GM20431 (cell line): ENCODE results near the gene ZNF280D.
"Not testable (repeated sequence)": the region's sequence is repeated elsewhere in the genome, so short reads cannot be mapped to it uniquely, and the experiment has no call there.

Experiments used
- in situ Hi-C: fragments of 300-500 bp; cut with MseI, MboI; formaldehyde crosslinking; loops from one replicate; pipeline ENCODE4 v1.15.0; 2020; ENCODE audit warnings: low sequenced_read_pairs; ENCODE audit not compliant: unreplicated experiment

Gene ZNF280D, protein sequence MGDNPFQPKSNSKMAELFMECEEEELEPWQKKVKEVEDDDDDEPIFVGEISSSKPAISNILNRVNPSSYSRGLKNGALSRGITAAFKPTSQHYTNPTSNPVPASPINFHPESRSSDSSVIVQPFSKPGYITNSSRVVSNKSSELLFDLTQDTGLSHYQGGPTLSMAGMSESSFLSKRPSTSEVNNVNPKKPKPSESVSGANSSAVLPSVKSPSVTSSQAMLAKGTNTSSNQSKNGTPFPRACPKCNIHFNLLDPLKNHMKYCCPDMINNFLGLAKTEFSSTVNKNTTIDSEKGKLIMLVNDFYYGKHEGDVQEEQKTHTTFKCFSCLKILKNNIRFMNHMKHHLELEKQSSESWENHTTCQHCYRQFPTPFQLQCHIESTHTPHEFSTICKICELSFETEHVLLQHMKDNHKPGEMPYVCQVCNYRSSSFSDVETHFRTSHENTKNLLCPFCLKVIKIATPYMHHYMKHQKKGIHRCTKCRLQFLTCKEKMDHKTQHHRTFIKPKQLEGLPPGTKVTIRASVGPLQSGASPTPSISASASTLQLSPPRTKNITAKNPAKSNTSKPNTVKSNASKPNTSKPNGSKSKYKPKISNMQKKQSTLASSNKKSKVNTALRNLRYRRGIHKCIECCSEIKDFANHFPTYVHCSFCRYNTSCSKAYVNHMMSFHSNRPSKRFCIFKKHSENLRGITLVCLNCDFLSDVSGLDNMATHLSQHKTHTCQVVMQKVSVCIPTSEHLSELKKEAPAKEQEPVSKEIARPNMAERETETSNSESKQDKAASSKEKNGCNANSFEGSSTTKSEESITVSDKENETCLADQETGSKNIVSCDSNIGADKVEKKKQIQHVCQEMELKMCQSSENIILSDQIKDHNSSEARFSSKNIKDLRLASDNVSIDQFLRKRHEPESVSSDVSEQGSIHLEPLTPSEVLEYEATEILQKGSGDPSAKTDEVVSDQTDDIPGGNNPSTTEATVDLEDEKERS

DNA sequence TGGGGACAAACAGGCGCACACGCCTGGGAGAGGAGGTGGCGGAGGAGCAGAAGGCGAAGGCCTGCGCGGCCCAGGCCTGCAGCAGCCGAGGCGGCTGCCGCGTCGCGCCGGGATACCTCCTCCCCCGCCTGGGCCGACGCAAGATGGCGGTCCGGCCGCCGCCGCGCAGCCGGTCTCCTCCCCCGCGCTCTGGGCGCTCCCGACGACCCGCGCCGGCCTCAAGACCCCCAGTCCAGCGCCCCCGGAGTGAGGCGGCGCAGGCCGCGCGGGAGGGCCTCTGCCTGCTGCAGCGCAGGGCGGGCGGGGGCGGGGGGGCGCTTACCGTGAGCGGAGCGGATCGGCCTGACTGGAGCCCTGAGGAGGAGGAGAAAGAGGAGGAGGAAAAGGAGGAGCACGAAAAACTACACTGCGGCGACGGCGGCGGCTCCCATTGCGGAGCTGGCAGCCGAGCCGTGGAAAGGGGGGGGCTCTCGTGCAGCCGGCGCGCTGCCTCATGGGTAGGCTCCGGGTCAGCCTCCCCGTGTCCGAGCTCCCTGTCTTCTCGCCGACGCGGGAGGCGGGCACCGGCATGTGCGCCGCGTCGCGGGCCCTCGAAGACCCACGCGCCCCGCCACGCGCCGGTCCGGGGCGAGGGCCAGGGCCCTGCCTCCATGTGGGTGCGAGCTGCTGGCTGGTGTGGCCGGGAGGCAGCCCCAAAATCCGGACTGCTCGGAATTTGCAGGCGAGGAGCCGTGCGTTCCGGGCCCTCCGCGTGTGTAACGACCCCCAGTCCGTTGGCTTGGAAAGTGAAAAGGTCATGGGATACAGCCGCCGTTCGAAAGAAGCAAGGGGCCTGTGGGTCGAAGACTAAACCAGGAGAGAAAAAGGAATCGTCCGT, at the start of gene ZNF280D:
ZNF280D (minus strand) TSS at position 374 of the 877 bp plus-strand sequence. CDS start 26,400 bp downstream, outside the sequence.
- in situ Hi-C loops, result no loop called here

- in situ Hi-C loops, result no loop called here
Observed at GRCh38 chr15:56782306-56782705, 49.0 kb upstream of the ZNF280D start.

GRCh38 chr15:56781666-56782065, 48.4 kb upstream of the ZNF280D start:
- in situ Hi-C loops, result no loop called here

DNA sequence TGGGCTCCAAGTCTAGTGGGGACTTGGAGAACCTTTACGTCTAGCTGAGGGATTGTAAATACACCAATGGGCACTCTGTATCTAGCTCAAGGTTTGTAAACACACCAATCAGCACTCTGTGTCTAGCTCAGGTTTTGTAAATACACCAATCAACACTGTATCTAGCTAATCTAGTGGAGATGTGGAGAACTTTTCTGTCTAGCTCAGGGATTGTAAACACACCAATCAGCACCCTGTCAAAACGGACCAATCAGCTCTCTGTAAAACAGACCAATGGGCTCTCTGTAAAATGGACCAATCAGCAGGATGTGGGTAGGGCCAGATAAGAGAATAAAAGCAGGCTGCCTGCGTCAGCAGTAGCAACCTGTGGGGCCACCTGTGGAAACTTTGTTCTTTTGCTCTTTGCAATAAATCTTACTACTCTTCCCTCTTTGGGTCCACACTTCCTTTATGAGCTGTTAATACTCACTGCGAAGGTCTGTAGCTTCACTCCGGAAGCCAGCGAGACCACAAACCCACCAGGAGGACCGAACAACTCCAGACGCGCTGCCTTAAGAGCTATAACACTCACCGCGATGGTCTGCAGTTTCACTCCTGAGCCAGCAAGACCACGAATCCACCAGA, 46.9 kb upstream of the ZNF280D start:
- in situ Hi-C loops, result not testable (repeated sequence)

DNA sequence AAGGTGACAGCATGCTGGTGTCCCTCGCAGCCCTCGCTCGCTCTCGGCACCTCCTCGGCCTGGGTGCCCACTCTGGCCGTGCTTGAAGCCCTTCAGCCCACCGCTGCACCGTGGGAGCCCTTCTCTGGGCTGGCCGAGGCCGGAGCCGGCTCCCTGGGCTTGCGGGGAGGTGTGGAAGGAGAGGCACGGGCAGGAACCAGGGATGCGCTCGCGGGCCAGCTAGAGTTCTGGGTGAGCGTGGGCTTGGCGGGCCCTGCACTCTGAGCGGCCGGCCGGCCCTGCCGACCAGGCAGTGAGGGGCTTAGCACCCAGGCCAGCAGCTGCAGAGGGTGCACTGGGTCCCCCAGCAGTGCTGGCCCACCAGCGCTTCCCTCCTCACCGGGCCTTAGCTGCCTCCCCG, 46.1 kb upstream of the ZNF280D start:
- in situ Hi-C loops, result not testable (repeated sequence)

- in situ Hi-C loops, result no loop called here
Observed at GRCh38 chr15:56778761-56779160, 45.5 kb upstream of the ZNF280D start.

GRCh38 chr15:56776839-56777238, 43.5 kb upstream of the ZNF280D start:
- in situ Hi-C loops, result no loop called here

GRCh38 chr15:56775641-56776040, 42.3 kb upstream of the ZNF280D start:
- in situ Hi-C loops, result no loop called here

DNA sequence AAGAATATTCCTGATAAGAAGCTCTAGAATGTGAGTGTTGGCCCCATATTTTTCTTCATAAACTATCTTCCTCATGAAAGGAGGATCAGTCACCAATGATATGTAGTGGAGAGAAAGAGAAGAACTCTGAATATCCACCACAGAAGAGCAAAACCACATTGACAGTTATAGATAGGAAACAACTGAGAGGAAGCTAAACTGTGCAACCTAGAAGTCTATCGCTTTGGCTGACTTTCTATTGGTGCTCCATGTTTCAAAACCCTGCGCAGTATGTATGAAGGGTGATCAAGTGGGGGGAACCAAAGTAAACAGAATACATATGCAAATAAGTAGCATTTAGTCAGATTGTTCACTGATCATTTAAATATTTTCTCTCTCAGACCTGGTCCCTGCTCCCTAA, 41.0 kb upstream of the ZNF280D start:
- in situ Hi-C loops, result no loop called here

GRCh38 chr15:56772868-56773639, 39.7 kb upstream of the ZNF280D start:
- in situ Hi-C loops, result no loop called here

DNA sequence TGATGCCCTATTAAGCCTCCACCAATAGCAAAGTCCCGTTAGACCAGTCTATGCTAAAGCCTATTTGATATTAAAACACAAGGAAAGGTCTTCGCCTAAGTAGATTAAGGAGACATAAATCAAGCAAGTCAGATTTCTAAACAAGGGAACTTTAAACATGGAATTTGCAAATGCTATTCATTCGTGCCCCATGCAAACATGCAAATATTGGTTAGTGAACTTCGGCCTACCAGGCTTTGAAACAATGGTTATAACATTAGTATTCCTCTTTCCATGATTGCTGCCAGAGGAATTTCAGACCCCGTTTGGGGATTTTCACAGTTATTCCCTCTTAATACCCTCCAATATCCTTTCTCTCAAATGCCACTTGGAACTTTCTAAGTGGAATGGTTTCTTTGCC, 36.9 kb upstream of the ZNF280D start:
- in situ Hi-C loops, result no loop called here

GRCh38 chr15:56767315-56767714, 34.0 kb upstream of the ZNF280D start:
- in situ Hi-C loops, result no loop called here

DNA sequence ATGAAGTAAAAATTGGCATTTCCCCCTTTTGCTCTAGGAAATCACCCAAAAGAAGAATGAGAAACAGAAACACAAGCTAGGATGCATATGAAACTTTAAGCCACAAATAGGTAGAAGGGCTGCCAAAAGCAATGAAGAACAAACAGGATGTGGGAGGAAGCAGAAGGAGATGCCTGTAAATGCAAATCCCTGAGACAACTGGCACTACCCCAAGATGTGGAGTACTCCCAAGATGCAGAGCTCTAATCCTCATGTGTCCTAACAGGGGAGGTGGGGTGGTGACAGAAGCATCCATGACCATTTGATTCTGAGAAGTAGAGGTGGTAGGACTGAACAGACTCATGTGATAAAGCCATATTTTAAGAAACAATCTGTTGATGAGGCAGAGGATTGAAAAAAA, 31.9 kb upstream of the ZNF280D start:
- in situ Hi-C loops, result no loop called here

DNA sequence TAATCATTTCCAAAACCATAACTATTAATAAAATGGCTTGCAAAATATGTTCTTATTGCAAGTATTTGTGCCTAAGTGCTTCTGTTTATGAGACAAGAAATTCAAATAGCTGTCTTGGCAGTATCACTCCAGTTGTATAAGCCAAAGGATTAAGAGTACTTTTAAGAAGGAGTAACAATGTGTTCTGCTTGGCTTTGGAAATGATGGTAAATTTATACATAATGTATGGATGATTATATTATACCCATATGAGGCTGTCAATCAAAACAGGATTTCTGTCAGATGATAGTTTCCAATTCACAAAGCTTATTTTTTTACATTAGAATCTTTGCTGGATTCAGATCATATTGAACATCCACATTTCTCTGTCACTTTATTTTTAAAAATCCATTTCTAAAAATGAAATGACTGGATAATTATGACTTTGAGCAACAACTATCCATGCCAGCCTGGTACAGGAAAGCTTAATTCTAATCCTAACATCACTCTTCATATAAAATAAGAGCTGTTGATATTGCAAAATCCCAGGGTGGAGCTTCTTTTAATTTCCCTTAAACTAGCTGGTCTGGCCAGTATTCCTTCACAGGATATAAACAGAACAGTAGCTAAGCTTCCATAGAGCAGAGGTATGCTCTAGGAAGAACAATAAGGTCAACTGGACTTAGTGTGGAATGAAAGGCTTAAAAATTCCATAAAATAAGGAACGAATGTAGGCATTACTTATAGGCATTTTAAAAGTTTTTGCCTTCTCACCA, 30.0 kb upstream of the ZNF280D start:
- in situ Hi-C loops, result no loop called here

DNA sequence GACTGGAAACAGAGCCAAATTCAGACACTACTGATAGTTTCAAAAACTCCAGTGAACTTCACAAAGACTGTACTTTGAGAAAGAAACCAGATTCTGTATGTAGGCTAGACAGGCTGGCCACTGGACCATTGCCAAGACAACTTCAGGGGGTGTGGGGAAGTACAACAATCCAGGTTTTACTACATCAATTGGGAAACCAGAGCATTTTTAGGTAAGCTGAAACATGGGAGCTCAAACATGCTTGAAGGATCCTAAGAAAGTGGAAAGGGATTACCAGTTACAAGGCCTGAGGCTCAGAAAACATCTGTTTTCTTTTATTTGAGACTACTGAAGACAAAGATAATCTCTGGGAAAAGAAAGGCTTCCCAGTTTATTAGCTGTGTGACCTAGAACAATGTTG, 26.9 kb upstream of the ZNF280D start:
- in situ Hi-C loops, result no loop called here

GRCh38 chr15:56759450-56759845, 26.1 kb upstream of the ZNF280D start:
- in situ Hi-C loops, result no loop called here

- in situ Hi-C loops, result no loop called here
Observed at GRCh38 chr15:56758770-56759449, 25.6 kb upstream of the ZNF280D start.

- in situ Hi-C loops, result no loop called here
Observed at GRCh38 chr15:56757875-56758274, 24.6 kb upstream of the ZNF280D start.
